Endothelial cell (in vitro differentiated cells): ENCODE results near the gene FDXACB1. TPM values are rescaled to one million over a fixed set of nuclear protein-coding genes. Genes with fewer than 3 reads are reported as not detected.

ENCODE experiments used
- DNase-seq: peaks from one replicate; pipeline ENCODE4 v3.0.0; 2021; ENCODE audit warnings: low spot score
- H3K27ac Mint-ChIP-seq: one replicate; pipeline ENCODE4 v1.8.0; 2021; ENCODE audit warnings: mixed read lengths, inconsistent platforms; ENCODE audit not compliant: unreplicated experiment
- H3K27me3 Mint-ChIP-seq: one replicate; pipeline ENCODE4 v1.8.0; 2021; ENCODE audit warnings: mild to moderate bottlenecking, moderate library complexity, mixed read lengths, inconsistent platforms; ENCODE audit not compliant: unreplicated experiment
- H3K36me3 Mint-ChIP-seq: one replicate; pipeline ENCODE4 v1.8.0; 2021; ENCODE audit warnings: mild to moderate bottlenecking, low read depth, mixed read lengths, inconsistent platforms; ENCODE audit not compliant: unreplicated experiment
- H3K4me1 Mint-ChIP-seq: one replicate; pipeline ENCODE4 v1.8.0; 2021; ENCODE audit warnings: mild to moderate bottlenecking, mixed read lengths, inconsistent platforms; ENCODE audit not compliant: unreplicated experiment
- H3K4me3 Mint-ChIP-seq: one replicate; pipeline ENCODE4 v1.8.0; 2021; ENCODE audit warnings: mild to moderate bottlenecking, mixed read lengths, inconsistent platforms; ENCODE audit not compliant: unreplicated experiment
- H3K9me3 Mint-ChIP-seq: one replicate; pipeline ENCODE4 v1.8.0; 2021; ENCODE audit warnings: mixed read lengths, inconsistent platforms; ENCODE audit not compliant: unreplicated experiment
- total RNA-seq: library from RNA; stranded (reverse); fragmentation: NEBNext Ultra II Directional; extraction: Animal tissue kit (Norgen Biotek cat#: 25700); gene quantifications from one replicate; pipeline ENCODE4 v1.2.1, GENCODE V29; 2021; ENCODE audit not compliant: unreplicated experiment
- TF ChIP-seq, protein P1 (sequence below): fragments of 200-600 bp; sonication (generic); IDR thresholded peaks from one replicate; pipeline ENCODE4 v1.5.0; 2021; ENCODE audit warnings: antibody characterized with exemption; ENCODE audit not compliant: unreplicated experiment

Gene FDXACB1
- total RNA-seq, 1 donor from 2014 or later, result 1.4 TPM

DNA sequence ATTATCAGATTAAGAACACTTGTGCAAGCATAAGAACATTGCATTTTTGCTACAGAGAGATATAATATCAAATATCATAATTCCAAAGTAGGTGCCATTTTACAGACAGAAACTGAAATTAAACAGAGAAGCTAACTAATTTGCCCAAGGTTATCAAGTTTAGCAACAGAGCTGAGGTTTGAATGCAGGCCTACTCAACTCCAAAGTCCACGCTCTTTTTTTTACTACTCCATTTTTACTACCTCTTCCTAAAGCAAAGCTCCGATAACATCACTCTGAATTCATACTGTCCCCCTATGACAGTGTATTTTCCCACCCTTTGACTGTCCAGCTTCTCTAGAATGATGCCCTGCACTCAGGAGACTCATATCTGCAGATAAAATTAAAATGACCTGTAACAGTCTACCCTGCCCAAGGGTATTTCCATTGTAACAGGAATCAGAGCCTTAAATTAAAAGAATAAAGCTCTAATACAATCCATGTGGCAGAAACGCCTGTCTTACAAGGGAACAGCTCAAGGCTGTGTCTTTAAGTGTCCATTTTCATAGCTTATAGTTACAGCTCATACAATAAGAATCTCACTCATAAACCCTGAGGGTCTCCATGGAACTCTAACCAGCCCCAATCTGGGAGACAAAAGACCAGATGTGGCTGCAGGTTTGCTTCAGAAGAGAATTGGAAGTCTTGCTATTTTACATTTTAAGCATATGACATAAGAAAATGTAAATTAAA lies 44.4 kb downstream of the FDXACB1 start:
- Mint-ChIP-seq H3K36me3 (peaks cover 4% of the 10 kb centered on the region), H3K27me3 (no peaks in the 10 kb centered on the region), H3K9me3 (no peaks in the 10 kb centered on the region), H3K4me3 (no peak overlapping the region), H3K27ac (no peak overlapping the region), H3K4me1 (no peaks in the 10 kb centered on the region)
- DNase-seq, result no peak
- TF ChIP-seq, protein P1, sequence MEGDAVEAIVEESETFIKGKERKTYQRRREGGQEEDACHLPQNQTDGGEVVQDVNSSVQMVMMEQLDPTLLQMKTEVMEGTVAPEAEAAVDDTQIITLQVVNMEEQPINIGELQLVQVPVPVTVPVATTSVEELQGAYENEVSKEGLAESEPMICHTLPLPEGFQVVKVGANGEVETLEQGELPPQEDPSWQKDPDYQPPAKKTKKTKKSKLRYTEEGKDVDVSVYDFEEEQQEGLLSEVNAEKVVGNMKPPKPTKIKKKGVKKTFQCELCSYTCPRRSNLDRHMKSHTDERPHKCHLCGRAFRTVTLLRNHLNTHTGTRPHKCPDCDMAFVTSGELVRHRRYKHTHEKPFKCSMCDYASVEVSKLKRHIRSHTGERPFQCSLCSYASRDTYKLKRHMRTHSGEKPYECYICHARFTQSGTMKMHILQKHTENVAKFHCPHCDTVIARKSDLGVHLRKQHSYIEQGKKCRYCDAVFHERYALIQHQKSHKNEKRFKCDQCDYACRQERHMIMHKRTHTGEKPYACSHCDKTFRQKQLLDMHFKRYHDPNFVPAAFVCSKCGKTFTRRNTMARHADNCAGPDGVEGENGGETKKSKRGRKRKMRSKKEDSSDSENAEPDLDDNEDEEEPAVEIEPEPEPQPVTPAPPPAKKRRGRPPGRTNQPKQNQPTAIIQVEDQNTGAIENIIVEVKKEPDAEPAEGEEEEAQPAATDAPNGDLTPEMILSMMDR, result no peak

DNA sequence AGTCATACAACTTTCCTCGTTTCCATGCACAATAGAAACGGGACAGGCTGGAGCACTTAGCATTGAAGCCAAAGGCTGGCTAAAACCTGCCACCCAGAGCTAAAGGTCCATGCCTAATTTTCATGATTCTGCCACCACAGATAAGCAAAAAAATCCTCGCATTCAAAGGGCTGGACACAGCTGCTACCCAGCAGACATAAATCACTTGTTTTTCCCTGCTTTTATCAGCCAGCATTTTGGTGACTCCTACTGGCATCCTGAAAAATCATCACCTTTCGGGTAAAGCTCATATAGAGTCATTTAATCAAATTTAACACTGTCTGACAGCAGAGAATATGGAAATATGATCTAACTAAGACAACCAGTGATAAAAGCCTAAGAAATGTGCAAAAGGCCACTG lies 45.4 kb downstream of the FDXACB1 start:
- no peak overlapping the region for H3K27ac Mint-ChIP-seq
- H3K9me3 Mint-ChIP-seq, result no peaks in the 10 kb centered on the region
- H3K27me3 Mint-ChIP-seq, result no peaks in the 10 kb centered on the region
- H3K4me3 Mint-ChIP-seq, result no peak overlapping the region
- H3K4me1 Mint-ChIP-seq, result no peaks in the 10 kb centered on the region
- TF ChIP-seq, protein P1, result no peak
- DNase-seq, result no peak
- H3K36me3 Mint-ChIP-seq, result peaks cover 4% of the 10 kb centered on the region

DNA sequence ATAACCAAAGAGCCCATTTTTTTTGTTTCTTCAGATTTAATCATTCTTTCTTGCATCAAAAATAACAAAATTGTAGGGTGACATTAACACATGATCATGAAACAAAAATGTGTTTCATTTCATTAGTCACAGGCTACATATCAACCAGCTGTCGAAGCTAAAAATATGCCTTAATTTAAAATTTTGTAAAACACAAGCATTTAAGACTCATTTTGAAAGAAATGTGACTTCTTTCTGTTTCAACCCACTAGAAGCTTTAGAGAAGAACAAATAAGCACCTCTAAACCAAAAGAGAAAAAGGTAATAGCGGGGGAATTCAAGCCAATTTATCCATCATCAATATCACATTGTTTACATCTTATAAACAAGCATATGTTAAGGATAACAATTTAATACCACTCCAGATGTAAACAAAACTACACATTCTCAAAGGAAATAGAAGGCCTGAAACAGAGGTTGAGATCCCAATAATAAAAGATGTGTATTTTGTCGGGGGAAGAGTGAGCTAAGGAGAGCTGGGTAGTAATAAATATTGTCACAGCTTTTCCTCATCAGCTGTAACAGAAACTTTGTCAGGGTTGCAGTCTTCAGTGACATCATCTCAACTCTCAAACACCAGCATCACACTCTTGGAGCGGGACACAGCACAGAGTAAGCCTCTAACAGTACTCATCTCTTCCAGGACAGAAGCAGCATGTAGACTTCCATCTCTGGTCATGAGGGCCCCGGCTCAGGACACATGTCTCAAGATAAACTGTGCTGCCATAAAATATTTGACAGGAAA lies 49.6 kb downstream of the FDXACB1 start:
- Mint-ChIP-seq H3K27me3 (no peaks in the 10 kb centered on the region), H3K4me3 (no peak overlapping the region), H3K27ac (no peak overlapping the region), H3K36me3 (no peaks in the 10 kb centered on the region), H3K9me3 (no peaks in the 10 kb centered on the region), H3K4me1 (no peaks in the 10 kb centered on the region)
- no peak for DNase-seq
- TF ChIP-seq, protein P1, result no peak

DNA sequence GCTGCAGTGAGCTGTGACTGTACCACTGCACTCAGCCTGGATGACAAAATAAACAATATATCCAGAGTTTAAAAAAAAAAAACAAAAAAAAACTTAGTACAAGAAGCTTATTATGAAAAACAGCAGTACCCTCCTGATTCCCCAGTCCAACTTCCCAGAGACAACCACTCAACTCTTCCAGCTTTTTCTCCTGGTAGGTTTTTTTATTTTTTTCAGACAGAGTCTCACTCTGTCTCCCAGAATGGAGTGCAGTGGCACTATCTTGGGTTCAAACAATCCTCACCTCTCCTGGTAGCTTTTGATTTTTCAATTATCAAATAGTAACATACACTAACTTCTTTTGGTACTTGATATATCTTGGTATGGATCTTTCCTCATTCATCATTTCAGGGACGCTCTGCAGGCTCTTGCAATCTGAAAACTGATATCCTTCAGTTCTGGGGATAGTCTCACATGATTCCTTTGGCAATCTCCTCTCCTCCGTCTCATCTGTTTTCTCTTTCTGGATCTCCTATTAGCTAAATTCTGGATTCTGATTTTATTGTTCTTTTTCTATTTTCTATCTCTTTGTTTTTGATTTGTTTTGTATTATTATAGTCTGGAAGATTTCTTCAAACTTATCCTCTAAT lies 52.5 kb downstream of the FDXACB1 start:
- Mint-ChIP-seq H3K27ac (no peak overlapping the region), H3K27me3 (no peaks in the 10 kb centered on the region), H3K36me3 (no peaks in the 10 kb centered on the region), H3K4me3 (no peak overlapping the region), H3K9me3 (no peaks in the 10 kb centered on the region), H3K4me1 (no peaks in the 10 kb centered on the region)
- no peak for DNase-seq
- TF ChIP-seq, protein P1, result no peak

Other genes starting within 250 kb of the FDXACB1 start
- 38.5 TPM for gene PPP2R1B, start 112.8 kb downstream of the FDXACB1 start, total RNA-seq
- 35.8 TPM for gene ALG9, start 7.6 kb downstream of the FDXACB1 start, total RNA-seq
- gene CFAP68, start 376 bp upstream of the FDXACB1 start, total RNA-seq, result 35.6 TPM
- not detected for gene CRYAB, start 32.6 kb upstream of the FDXACB1 start, total RNA-seq
- gene HSPB2, start 33.6 kb upstream of the FDXACB1 start, total RNA-seq, result not detected
- 2.8 TPM for gene C11orf52, start 39.7 kb upstream of the FDXACB1 start, total RNA-seq
- gene DIXDC1, start 58.2 kb upstream of the FDXACB1 start, total RNA-seq, result 6.2 TPM
- gene DLAT, start 146.2 kb upstream of the FDXACB1 start, total RNA-seq, result 28.2 TPM
- gene PIH1D2, start 194.9 kb upstream of the FDXACB1 start, total RNA-seq, result 2.5 TPM
- gene NKAPD1, start 195.1 kb upstream of the FDXACB1 start, total RNA-seq, result 21.8 TPM
- gene TIMM8B, start 207.6 kb upstream of the FDXACB1 start, total RNA-seq, result 49.6 TPM
- 43.0 TPM for gene SDHD, start 207.7 kb upstream of the FDXACB1 start, total RNA-seq